HG02678 (cell line): ENCODE data around the gene NAT8L.

ENCODE experiments used
- ATAC-seq: cut with Tn5 transposase; IDR thresholded peaks from one replicate; pipeline ENCODE4 v1.9.1; 2021; ENCODE audit warnings: mild to moderate bottlenecking, moderate library complexity; ENCODE audit not compliant: unreplicated experiment

The NAT8L gene

DNA sequence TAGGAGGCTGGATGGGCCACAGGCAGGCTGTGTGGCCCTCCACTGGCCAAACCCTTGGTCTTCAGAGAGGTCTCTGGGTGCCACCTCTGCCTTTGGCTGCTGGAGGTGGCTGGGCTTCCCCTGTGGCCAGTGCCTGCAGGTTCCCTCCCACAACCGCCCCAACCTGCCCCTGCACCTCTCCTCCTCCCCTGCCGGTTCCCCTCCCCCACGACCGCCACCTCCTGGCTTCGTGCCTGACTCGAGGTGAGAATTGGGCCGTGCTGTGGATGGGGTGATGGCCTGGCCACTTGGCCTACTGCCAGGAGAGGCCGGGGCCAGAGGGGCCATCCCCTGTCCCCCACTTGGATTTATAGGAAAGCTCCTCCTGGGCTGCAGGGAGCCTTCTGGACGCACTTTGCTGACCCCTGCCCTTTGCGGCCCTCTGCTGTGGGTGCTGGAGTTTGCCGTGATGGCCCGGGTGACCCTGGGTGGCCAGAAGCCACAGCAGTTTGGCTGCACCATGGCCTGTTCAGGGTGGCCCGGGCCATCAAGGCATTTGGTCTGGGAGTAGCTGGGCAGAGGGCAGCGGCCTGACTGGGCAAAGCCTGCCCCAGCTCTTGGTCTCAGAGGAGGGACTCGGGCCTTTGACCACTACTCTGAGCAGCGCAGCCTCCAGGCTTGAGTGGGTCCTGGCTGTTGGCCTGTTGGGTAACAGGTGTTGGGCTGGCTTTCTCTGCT lies 3.8 kb downstream of the NAT8L start:
- no peak for ATAC-seq

DNA sequence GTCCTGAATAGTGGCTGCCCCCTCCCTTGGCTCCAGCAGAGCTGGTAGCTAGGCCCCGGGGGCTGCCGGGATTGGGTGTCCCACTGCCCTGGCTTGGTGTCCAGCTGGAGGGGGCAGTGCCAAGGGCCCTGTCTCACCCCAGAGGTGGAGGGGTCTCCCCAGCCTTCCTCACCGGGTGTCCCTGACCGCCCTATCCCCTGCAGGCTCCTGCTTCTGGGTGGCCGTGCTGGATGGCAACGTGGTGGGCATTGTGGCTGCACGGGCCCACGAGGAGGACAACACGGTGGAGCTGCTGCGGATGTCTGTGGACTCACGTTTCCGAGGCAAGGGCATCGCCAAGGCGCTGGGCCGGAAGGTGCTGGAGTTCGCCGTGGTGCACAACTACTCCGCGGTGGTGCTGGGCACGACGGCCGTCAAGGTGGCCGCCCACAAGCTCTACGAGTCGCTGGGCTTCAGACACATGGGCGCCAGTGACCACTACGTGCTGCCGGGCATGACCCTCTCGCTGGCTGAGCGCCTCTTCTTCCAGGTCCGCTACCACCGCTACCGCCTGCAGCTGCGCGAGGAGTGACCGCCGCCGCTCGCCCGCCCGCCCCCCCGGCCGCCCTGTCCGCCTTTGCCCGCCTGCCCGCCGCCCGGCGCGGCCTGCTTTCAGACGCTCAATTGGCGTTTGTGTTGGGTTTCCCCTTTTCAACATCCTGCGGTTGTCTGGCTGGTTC lies 4.6 kb downstream of the NAT8L start:
- no peak for ATAC-seq

- no peak for ATAC-seq
Measured at GRCh38 chr4:2064276-2064991, 5.3 kb downstream of the NAT8L start.

DNA sequence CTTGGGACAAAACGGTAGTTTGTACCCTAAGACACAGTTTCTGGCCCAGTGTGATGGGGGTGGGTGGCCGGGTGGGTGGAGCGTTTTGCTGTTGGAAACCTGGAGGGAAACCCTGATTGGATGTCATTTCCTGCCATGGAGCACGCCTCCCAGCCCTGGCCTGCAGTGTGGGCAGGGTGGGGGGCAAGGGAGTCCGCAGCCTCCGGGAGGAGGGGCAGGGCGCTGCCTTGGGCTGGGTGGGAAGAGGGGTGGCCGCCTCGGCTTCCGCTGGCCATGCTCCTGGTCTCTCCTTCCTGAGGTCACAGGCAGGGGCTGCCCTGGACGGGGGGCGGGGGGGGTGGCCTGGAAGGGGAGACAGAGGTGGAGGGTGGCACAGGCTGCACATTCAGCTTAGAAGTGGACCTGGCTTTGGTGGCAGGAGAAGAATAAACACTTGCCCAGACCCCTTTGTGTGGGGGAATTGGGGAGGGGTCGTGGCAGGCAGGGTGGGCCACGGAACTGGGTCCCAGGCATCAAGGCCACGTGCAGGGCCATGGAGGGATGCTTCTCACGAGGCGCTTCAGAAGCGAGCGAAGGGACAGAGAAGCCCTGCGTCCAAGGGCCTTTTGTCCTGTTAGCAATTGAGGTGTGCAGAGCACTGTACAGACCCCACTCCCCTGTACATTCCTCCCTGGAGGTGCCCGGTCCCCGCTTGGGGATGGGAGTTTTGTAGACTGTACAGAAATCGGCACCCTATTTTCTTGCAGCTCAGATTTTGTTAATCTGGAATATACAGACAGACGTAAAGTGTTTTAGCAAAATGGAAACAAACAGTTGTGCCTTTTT lies 6.2 kb downstream of the NAT8L start:
- no peak for ATAC-seq

- ATAC-seq: no peak
Measured at GRCh38 chr4:2066011-2066551, 7.0 kb downstream of the NAT8L start.

GRCh38 chr4:2066571-2067445 lies 7.7 kb downstream of the NAT8L start:
- ATAC-seq: no peak

DNA sequence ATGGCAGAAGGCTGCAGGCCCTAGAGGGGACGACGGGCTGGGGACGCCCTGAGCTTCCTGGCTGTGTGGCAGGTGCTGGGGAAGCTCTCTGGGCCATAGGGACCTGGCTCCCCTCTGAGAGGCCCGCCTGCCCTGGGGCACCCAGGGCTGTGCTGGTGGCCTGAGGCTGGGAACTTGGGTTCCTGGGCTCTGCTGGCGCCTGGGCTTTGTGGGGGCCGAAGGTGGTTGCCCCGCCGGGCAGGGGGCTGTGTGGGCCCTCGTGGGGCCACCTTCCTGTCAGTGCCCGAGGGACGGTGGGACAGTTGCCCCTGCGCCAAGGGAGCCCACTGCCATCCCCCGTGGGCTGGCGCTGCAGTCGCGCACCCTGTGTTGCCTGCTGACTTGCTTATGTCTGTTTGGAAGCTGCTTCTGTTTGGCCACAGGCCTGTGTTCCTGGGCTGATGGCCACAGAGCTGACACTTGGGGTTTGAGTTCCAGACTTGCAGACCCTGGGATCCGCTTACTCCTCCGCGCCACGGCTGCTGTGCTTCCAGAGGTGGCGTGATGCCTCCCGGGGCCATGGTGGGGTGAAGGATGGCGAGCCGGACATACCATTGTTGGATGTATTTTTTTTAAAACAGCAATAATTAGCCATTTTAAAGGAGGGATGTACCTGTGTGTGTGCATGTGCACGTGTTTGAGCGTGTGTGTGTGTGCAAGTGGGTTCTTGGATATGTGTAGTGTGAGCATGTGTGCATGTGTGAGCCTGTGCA lies 8.5 kb downstream of the NAT8L start:
- ATAC-seq: no peak

DNA sequence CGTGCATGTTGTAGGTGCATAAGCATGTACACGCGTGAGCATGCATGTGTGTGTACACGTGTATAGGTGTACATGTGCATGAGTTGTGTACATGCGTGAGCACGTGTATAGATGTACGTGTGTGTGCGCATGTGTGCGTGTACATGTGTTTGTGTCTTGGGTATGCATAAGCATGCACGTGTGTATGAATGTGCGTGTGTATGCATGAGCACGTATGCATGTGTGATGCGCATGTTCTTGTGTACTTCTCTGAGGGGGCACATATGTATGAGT lies 9.0 kb downstream of the NAT8L start:
- ATAC-seq: no peak

DNA sequence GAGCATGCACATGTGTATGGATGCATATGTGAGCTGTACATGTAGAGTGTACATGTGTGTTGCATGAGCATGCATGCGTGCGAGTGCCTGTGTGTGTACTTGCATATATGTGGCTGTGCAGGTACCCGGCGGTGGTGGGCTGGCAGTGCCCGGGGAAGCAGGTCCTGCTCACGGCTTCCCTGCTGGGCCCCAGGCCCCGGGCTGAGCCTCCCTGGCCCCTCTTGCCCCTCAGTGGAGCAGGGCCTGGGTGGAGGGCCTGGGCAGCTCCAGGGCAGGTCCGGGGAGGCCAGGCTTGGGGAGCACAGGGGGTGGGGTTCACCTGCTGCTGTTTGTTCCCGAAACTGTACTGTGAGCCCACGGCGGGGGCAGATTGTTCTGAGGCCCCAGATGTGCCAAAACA lies 9.4 kb downstream of the NAT8L start:
- ATAC-seq: no peak

GRCh38 chr4:2069161-2069971 lies 10.2 kb downstream of the NAT8L start:
- no peak for ATAC-seq

- no peak for ATAC-seq
Measured at GRCh38 chr4:2069986-2070385, 10.9 kb downstream of the NAT8L start.

GRCh38 chr4:2070421-2071251 lies 11.5 kb downstream of the NAT8L start:
- ATAC-seq: no peak

GRCh38 chr4:2071252-2071911 lies 12.3 kb downstream of the NAT8L start:
- ATAC-seq: no peak

DNA sequence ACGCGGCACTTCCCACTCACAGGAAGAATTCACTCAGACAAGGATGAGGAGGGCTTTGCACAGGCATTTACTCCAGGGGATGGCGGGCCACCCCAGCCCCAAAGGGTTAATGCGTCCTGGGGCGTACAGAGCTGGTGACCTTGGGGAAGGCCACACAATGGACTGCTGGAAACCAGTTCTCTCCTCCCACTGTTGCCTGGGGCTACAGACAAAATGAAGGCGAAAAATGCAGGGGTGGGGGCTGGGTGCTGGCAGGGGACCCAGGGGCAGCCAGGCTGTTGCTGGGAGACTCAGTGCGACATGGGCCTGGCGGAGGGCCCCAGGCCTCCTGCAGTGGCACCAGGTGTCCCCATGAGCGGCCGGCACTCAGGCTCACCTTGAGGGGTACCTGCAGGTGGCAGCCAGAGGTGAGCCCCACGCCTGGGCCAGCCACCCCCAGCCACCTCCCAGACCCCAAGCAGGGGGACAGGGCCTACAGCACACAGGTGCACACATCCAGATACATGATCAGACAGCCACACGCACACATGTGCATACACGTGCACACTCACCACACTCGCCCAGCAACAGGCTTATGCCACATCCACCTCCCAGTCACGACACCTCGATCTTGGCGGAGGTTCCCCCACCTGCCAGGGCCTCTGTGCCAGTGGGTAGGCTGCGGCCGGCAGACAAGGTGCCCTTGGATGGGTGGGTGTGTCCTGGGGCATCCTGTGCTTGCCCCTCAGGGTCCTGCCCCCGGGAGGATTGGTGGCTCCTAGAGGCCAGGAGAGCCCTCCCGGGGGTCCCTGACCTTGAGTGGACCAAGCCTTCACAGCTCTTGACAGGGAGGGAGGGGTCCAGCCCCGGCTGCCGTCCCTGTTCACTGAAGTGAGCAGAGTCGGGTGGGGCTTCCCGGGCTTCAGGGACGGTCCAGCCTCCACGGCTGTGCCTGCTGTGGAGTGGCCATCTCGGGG lies 13.1 kb downstream of the NAT8L start:
- no peak for ATAC-seq

GRCh38 chr4:2072971-2073807 lies 14.1 kb downstream of the NAT8L start:
- no peak for ATAC-seq
